OCI-LY7 (cell line): ENCODE measurements around the gene MEI4.

Experiments used
- CTCF ChIP-seq: fragments of 200-600 bp; sonication (generic); conservative IDR thresholded peaks from 2 replicates; pipeline ENCODE4 v1.5.1; 2014; ENCODE audit warnings: mild to moderate bottlenecking, antibody characterized with exemption, low read length, moderate library complexity, mixed read lengths
- EZH2phosphoT487 ChIP-seq: fragments of 200-600 bp; sonication (generic); IDR thresholded peaks from 2 replicates; pipeline ENCODE4 v1.6.1; 2018; ENCODE audit warnings: low read depth, borderline replicate concordance, mild to moderate bottlenecking, mixed run types, antibody characterized with exemption, low read length, moderate library complexity, mixed read lengths

GRCh38 chr6:77774457-77774856 is 121.6 kb downstream of the MEI4 start:
- TF ChIP-seq EZH2phosphoT487, result no peak
- TF ChIP-seq CTCF, result no peak
